Endothelial cell of umbilical vein (primary cell): ENCODE data around the gene MATR3. TPM values are rescaled to one million over a fixed set of nuclear protein-coding genes. Genes with fewer than 3 reads are reported as not detected.

Experiments
- BruUV-seq: library from RNA; stranded (reverse); fragments of 400-500 nt; replicated peaks from 2 replicates; lab custom pipeline; 2021; lab: Mats Ljungman, UMichigan
- CTCF ChIA-PET: fragments of 300-600, 350-600 bp; sonication (Branson Sonifier 250); formaldehyde crosslinking; loops from one replicate; lab custom pipeline; 2021; ENCODE audit warnings: antibody characterized with exemption, inconsistent platforms; lab: Charles Lee
- POLR2A ChIA-PET: fragments of 300-600, 350-600 bp; sonication (Branson Sonifier 250); formaldehyde crosslinking; loops from one replicate; lab custom pipeline; 2021; ENCODE audit warnings: antibody characterized with exemption, inconsistent platforms; lab: Charles Lee
- DNase-seq: peaks from one replicate; pipeline ENCODE4 v3.0.0-alpha.2; 2011; ENCODE audit warnings: low read depth, low spot score
- FAIRE-seq: peaks from 2 replicates; lab custom pipeline; 2011; peaks lifted over from hg19 to GRCh38; lab: Jason Lieb, UNC
- H2AFZ ChIP-seq: 2 replicates; pipeline ENCODE4 v1.6.0; 2012; ENCODE audit warnings: low read depth, low read length, control low read depth, inconsistent platforms
- H3K27ac ChIP-seq: 2 replicates; pipeline ENCODE4 v1.5.1; 2011; ENCODE audit warnings: low read depth, mild to moderate bottlenecking, control low read depth, low read length, moderate library complexity; ENCODE audit not compliant: insufficient read depth
- H3K27me3 ChIP-seq, 2 experiments: 2 replicates each; pipeline versions ENCODE4 v1.6.0 to v1.6.1; 2011; ENCODE audit warnings: low read length in 2 of 2, mixed read lengths in 1 of 2; ENCODE audit not compliant: control insufficient read depth in 2 of 2, insufficient read depth in 2 of 2
- H3K36me3 ChIP-seq, 2 experiments: 2 replicates in 1 of 2; 3 replicates in 1 of 2; pipeline ENCODE4 v1.5.1; 2011; ENCODE audit warnings: low read length in 2 of 2, mild to moderate bottlenecking in 1 of 2, moderate library complexity in 1 of 2; ENCODE audit not compliant: control insufficient read depth in 2 of 2, insufficient read depth in 2 of 2; ENCODE audit errors: extremely low read depth in 1 of 2
- H3K4me1 ChIP-seq: 3 replicates; pipeline ENCODE4 v1.5.1; 2011; ENCODE audit warnings: mild to moderate bottlenecking, low read length; ENCODE audit not compliant: control insufficient read depth, insufficient read depth; ENCODE audit errors: extremely low read depth
- H3K4me2 ChIP-seq: 2 replicates; pipeline ENCODE4 v1.6.1; 2011; ENCODE audit warnings: low read length, control low read depth, mixed read lengths; ENCODE audit not compliant: insufficient read depth
- H3K4me3 ChIP-seq, 3 experiments: fragments of 200-600 bp in 1 of 3; sonication (generic), shearing (Covaris generic) in 1 of 3; replicated peaks in 1 of 3; 2 replicates each; pipeline ENCODE4 v1.5.1; 2011 to 2016; ENCODE audit warnings: control low read depth in 3 of 3, low read length in 3 of 3, mild to moderate bottlenecking in 2 of 3, inconsistent platforms in 1 of 3, low read depth in 1 of 3, moderate library complexity in 1 of 3; ENCODE audit not compliant: insufficient read depth in 1 of 3
- H3K79me2 ChIP-seq: 2 replicates; pipeline ENCODE4 v1.6.0; 2012; ENCODE audit warnings: low read length, inconsistent platforms; ENCODE audit not compliant: control insufficient read depth, insufficient read depth
- H3K9ac ChIP-seq: replicated peaks from 2 replicates; pipeline ENCODE3; 2011; ENCODE audit warnings: low read length, control low read depth; ENCODE audit not compliant: insufficient read depth; ENCODE audit errors: extremely low read depth
- H3K9me1 ChIP-seq: replicated peaks from 3 replicates; pipeline ENCODE4 v1.6.0; 2011; ENCODE audit warnings: mild to moderate bottlenecking, low read length; ENCODE audit not compliant: control insufficient read depth, insufficient read depth; ENCODE audit errors: extremely low read depth
- H3K9me3 ChIP-seq: replicated peaks from 2 replicates; pipeline ENCODE4 v1.5.1; 2012; ENCODE audit warnings: low read length, inconsistent platforms; ENCODE audit not compliant: control insufficient read depth, insufficient read depth
- H4K20me1 ChIP-seq: replicated peaks from 2 replicates; pipeline ENCODE3; 2011; ENCODE audit warnings: mild to moderate bottlenecking, low read length; ENCODE audit not compliant: control insufficient read depth, insufficient read depth; ENCODE audit errors: extremely low read depth
- EZH2 ChIP-seq: IDR thresholded peaks from 2 replicates; pipeline ENCODE4 v1.6.1; 2012; ENCODE audit warnings: borderline replicate concordance, low read depth, mild to moderate bottlenecking, moderate library complexity, low read length, inconsistent platforms; ENCODE audit not compliant: severe bottlenecking
- FOS ChIP-seq: IDR thresholded peaks from 2 replicates; pipeline ENCODE4 v1.6.1; 2011; ENCODE audit warnings: mild to moderate bottlenecking, low read length, moderate library complexity, borderline replicate concordance; ENCODE audit not compliant: insufficient read depth
- GATA2 ChIP-seq: IDR thresholded peaks from 2 replicates; pipeline ENCODE4 v1.7.0; 2011; ENCODE audit warnings: low read depth, mild to moderate bottlenecking, moderate library complexity, mixed read lengths, low read length; ENCODE audit not compliant: insufficient read length, insufficient read depth
- JUN ChIP-seq: IDR thresholded peaks from 2 replicates; pipeline ENCODE4 v1.6.1; 2011; ENCODE audit warnings: borderline replicate concordance, low read depth; ENCODE audit not compliant: insufficient read length, insufficient read depth
- MYC ChIP-seq: IDR thresholded peaks from one replicate; pipeline ENCODE4 v1.6.1; 2011; ENCODE audit warnings: mild to moderate bottlenecking, low read depth, low read length
- POLR2A ChIP-seq: IDR thresholded peaks from 2 replicates; pipeline ENCODE4 v1.6.1; 2012; ENCODE audit warnings: low read depth, mild to moderate bottlenecking, control low read depth, low read length
- POLR2AphosphoS5 ChIP-seq: IDR thresholded peaks from 2 replicates; pipeline ENCODE4 v1.6.1; 2012; ENCODE audit warnings: low read depth, mild to moderate bottlenecking, control low read depth, low read length, moderate library complexity; ENCODE audit not compliant: insufficient read depth
- dilution Hi-C: fragments of 300-500 bp; cut with MboI; formaldehyde crosslinking; loops from one replicate; pipeline ENCODE4 v1.15.0; 2019; ENCODE audit warnings: low sequenced_read_pairs; ENCODE audit not compliant: extremely low pct_ligation_motif_present
- intact Hi-C: fragments of 100-400 bp; cut with micrococcal nuclease; formaldehyde crosslinking; loops from one replicate; pipeline ENCODE4 v1.10.0; 2022
- polyA plus RNA-seq, 4 experiments: library from polyadenylated mRNA; depleted of rRNA in 3 of 4; stranded (reverse) in 3 of 4; unstranded in 1 of 4; fragments of >200 nt; gene quantifications; 2 replicates each; pipeline versions ENCODE4 v1.2.1 to v1.2.3, GENCODE V29; 2011 to 2012; ENCODE audit warnings: missing spikeins in 1 of 4
- total RNA-seq: library from RNA; stranded (reverse); gene quantifications from 2 replicates; pipeline ENCODE4 v1.2.3, GENCODE V29; 2021
- TF ChIP-seq, protein P1 (sequence below): IDR thresholded peaks from 2 replicates; pipeline ENCODE4 v1.6.1; 2011; ENCODE audit not compliant: insufficient read depth, insufficient read length
- TF ChIP-seq, protein P2 (sequence below), 2 donors: IDR thresholded peaks; 1 replicate in 1 of 2; 2 replicates in 1 of 2; pipeline ENCODE4 v1.5.1; 2011; ENCODE audit warnings: low read length in 2 of 2, mild to moderate bottlenecking in 2 of 2, moderate library complexity in 2 of 2, control low read depth in 1 of 2, inconsistent platforms in 1 of 2, low read depth in 1 of 2; ENCODE audit not compliant: insufficient read depth in 1 of 2; ENCODE audit errors: extremely low read depth in 1 of 2

MATR3 gene
- total and polyA plus RNA-seq, 2 donors (not counting 3 experiments of a cell fraction or from before 2014, with no cell fraction given): 64.0 to 158 TPM

DNA sequence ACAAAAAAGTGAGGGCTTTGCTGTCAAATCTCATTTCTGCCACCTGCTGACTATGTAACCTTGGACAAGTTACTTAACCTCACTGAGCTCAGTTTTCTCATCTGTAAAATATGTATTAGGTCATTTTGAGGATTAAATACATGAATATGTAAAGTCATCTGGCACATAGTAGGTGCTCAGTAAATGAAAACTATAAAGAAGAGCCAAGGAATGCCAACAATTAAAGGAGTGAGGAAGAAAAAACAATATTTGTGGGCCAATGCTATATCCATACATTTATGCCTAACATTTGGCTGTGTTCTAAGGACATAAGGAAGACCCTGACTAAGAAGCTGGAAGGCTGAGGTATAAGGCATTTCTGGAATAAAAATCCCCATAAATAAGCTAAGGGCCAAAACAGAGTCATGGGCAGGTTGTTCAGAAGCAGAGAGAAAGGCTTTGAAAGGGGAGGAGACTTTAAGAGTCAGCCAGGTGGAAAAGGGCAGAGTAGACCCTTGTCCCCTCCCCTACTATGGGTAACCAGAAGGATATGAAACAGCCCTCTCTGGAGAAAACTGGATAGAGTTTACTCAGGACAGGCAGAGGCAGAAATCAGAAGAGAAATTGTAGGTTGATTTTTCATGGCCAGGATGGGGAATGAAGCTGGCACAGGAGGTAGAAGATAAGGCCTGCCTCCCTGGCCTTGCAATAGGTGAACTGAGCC is 47.8 kb upstream of the MATR3 start:
- dilution Hi-C loops: no loop called here
- H3K27ac ChIP-seq: peak overlapping the region; percentile 7
- peaks cover 6 to 10% of the 10 kb centered on the region in 2 experiments for H3K27me3 ChIP-seq
- H3K4me3 ChIP-seq: no peak overlapping the region
- intact Hi-C loops: no loop called here
- no peaks in the 10 kb centered on the region for H3K9me1 ChIP-seq
- TF ChIP-seq GATA2: no peak
- TF ChIP-seq MYC: no peak
- TF ChIP-seq EZH2: no peak
- no peak for TF ChIP-seq FOS
- no peak for TF ChIP-seq POLR2A
- no peak for TF ChIP-seq JUN
- TF ChIP-seq, protein P1, sequence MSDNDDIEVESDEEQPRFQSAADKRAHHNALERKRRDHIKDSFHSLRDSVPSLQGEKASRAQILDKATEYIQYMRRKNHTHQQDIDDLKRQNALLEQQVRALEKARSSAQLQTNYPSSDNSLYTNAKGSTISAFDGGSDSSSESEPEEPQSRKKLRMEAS: no peak
- TF ChIP-seq POLR2AphosphoS5: no peak
- TF ChIP-seq, protein P2, sequence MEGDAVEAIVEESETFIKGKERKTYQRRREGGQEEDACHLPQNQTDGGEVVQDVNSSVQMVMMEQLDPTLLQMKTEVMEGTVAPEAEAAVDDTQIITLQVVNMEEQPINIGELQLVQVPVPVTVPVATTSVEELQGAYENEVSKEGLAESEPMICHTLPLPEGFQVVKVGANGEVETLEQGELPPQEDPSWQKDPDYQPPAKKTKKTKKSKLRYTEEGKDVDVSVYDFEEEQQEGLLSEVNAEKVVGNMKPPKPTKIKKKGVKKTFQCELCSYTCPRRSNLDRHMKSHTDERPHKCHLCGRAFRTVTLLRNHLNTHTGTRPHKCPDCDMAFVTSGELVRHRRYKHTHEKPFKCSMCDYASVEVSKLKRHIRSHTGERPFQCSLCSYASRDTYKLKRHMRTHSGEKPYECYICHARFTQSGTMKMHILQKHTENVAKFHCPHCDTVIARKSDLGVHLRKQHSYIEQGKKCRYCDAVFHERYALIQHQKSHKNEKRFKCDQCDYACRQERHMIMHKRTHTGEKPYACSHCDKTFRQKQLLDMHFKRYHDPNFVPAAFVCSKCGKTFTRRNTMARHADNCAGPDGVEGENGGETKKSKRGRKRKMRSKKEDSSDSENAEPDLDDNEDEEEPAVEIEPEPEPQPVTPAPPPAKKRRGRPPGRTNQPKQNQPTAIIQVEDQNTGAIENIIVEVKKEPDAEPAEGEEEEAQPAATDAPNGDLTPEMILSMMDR (IDR thresholded peaks at IDR 0.05; ENCODE audit: extremely low read depth in 1 of 2, insufficient read depth in 1 of 2, low read depth in 1 of 2, low read length in 2 of 2): no peak
- ChIA-PET POLR2A (interaction anchor here (0.6 kb wide), 1 partner anchor 296 kb away, joined by 7 read pairs; no protein-coding TSS in a partner anchor), CTCF (interaction anchor here (0.9 to 1.5 kb wide), 4 partner anchors 43 to 666 kb away, joined by 3 read pairs; no protein-coding TSS in a partner anchor)
- peak overlapping the region; percentile 88 for H2AFZ ChIP-seq
- no peaks in the 10 kb centered on the region for H4K20me1 ChIP-seq
- no peaks in the 10 kb centered on the region for H3K36me3 ChIP-seq
- H3K4me2 ChIP-seq: peak overlapping the region; percentile 80
- no peaks in the 10 kb centered on the region for H3K9me3 ChIP-seq
- DNase-seq (no peak), FAIRE-seq (peak; percentile 18)
- no peaks in the 10 kb centered on the region for H3K79me2 ChIP-seq
- peaks cover 16% of the 10 kb centered on the region for H3K4me1 ChIP-seq
- H3K9ac ChIP-seq: peak overlapping the region; percentile 19
- TSS peak; percentile 67 for BruUV-seq
